Colonic mucosa (tissue), 4 donors: ENCODE measurements around the gene GRM1. TPM values are rescaled to one million over a fixed set of nuclear protein-coding genes. Genes with fewer than 3 reads are reported as not detected.

Source experiments
- DNase-seq: peaks from one replicate; pipeline ENCODE4 v3.0.0-alpha.2; 2020
- H3K27ac ChIP-seq: fragments of 200-600 bp; one replicate; pipeline ENCODE4 v1.8.0; 2021
- H3K27me3 ChIP-seq: fragments of 200-600 bp; one replicate; pipeline ENCODE4 v1.8.0; 2021
- H3K36me3 ChIP-seq: fragments of 200-600 bp; one replicate; pipeline ENCODE4 v1.8.0; 2021
- H3K4me1 ChIP-seq: fragments of 200-600 bp; one replicate; pipeline ENCODE4 v1.8.0; 2021; ENCODE audit warnings: mild to moderate bottlenecking
- H3K4me3 ChIP-seq: fragments of 200-600 bp; one replicate; pipeline ENCODE4 v1.8.0; 2021
- H3K9ac ChIP-seq, 2 donors: one replicate each; pipeline ENCODE4 v1.7.0; 2013; ENCODE audit warnings: control low read depth in 2 of 2, low read depth in 2 of 2, low read length in 2 of 2
- H3K9me3 ChIP-seq: fragments of 200-600 bp; one replicate; pipeline ENCODE4 v1.8.0; 2021
- CTCF ChIP-seq: fragments of 200-600 bp; IDR thresholded peaks from one replicate; pipeline ENCODE4 v1.8.0; 2022; ENCODE audit warnings: antibody characterized with exemption, mild to moderate bottlenecking
- intact Hi-C: fragments of 100-400 bp; cut with DNase I; formaldehyde crosslinking; loops from one replicate; pipeline ENCODE4 v1.14.1; 2022
- total RNA-seq, 2 donors: library from RNA; stranded (reverse); fragmentation: NEBNext Ultra II Directional in 1 of 2; extraction: Animal tissue kit (Norgen Biotek cat#: 25700) in 1 of 2; gene quantifications; one replicate each; pipeline ENCODE4 v1.2.1, GENCODE V29; 2021
- donor health status: healthy.
- donor health status: DM: no; HTN: no; CAD: no.
- donor health status: DM: no; HTN: no; CAD: no.

GRM1 gene
- total RNA-seq, 2 donors from 2014 or later: 0.11 TPM; not detected in 1

DNA sequence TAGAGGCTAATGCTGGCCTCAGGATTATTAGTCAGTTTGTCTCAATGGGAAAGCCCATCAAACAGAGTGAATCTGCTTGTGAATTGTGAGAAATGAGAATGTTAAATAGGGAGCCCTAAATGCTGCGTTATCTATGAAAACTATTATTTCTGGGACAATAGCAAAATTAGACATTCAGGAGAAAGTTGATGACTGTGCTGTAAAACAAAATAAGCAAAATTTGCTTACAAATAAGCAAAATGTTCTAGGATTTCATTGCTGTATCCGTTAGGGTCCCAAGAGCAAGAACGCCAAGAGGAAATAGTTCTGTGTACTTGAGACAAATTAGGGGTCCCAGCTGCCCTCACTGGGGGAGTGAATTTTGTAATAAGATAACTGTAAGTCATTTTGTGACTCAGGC, 455.5 kb downstream of the GRM1 start:
- H3K27me3 ChIP-seq: no peaks in the 10 kb centered on the region
- intact Hi-C loops: no loop called here
- no peak overlapping the region for H3K9ac ChIP-seq
- TF ChIP-seq CTCF: no peak
- H3K9me3 ChIP-seq: no peaks in the 10 kb centered on the region
- no peak overlapping the region for H3K4me3 ChIP-seq
- DNase-seq: no peak
- H3K4me1 ChIP-seq: no peaks in the 10 kb centered on the region
- no peaks in the 10 kb centered on the region for H3K36me3 ChIP-seq
- H3K27ac ChIP-seq: no peak overlapping the region

Other genes with a start within 250 kb of the GRM1 start
- gene FBXO30, start 214.3 kb upstream of the GRM1 start, total RNA-seq: 1 to 10 TPM; 5.4 to 9.0 TPM
- 10 to 100 TPM; 10.3 to 12.7 TPM for gene SHPRH, start 64.7 kb upstream of the GRM1 start, total RNA-seq